GM12878 (cell line): ENCODE results near the gene C14orf119. TPM values are rescaled to one million over a fixed set of nuclear protein-coding genes. Genes with fewer than 3 reads are reported as not detected.

ENCODE experiments used
- ASH2L ChIP-seq: fragments of 300-600, 200-600 bp; sonication (generic); IDR thresholded peaks from 2 replicates; pipeline ENCODE4 v1.6.1; 2017; ENCODE audit warnings: low read depth, mild to moderate bottlenecking, borderline replicate concordance
- BACH1 ChIP-seq: fragments of 450-650 bp; IDR thresholded peaks from 2 replicates; pipeline ENCODE4 v1.6.1; 2017; ENCODE audit warnings: mild to moderate bottlenecking, borderline replicate concordance
- BCL11A ChIP-seq: IDR thresholded peaks from 2 replicates; pipeline ENCODE4 v1.6.1; 2011; ENCODE audit warnings: low read depth, low read length
- CBX3 ChIP-seq: fragments of 200-600 bp; sonication (generic); IDR thresholded peaks from 2 replicates; pipeline ENCODE4 v1.6.1; 2016; ENCODE audit warnings: low read depth, borderline replicate concordance
- CHD2 ChIP-seq: IDR thresholded peaks from 2 replicates; pipeline ENCODE4 v1.6.1; 2011; ENCODE audit warnings: low read depth, low read length, improper control_type of control experiment, borderline replicate concordance
- DPF2 ChIP-seq: fragments of 450-650 bp; IDR thresholded peaks from 2 replicates; pipeline ENCODE4 v1.6.1; 2017; ENCODE audit warnings: mild to moderate bottlenecking
- E4F1 ChIP-seq: fragments of 450-650 bp; IDR thresholded peaks from 2 replicates; pipeline ENCODE4 v1.6.1; 2018; ENCODE audit warnings: borderline replicate concordance, mild to moderate bottlenecking; ENCODE audit not compliant: partially characterized antibody
- HCFC1 ChIP-seq: fragments of 150-350 bp; IDR thresholded peaks from 2 replicates; pipeline ENCODE4 v1.6.1; 2014; ENCODE audit warnings: low read length
- IKZF1 ChIP-seq: fragments of 450-650 bp; conservative IDR thresholded peaks from 2 replicates; pipeline ENCODE4 v1.6.1; 2017; ENCODE audit warnings: antibody characterized with exemption, mild to moderate bottlenecking
- KAT2A ChIP-seq: conservative IDR thresholded peaks from 2 replicates; pipeline ENCODE4 v1.6.1; 2011; ENCODE audit warnings: low read depth, low read length; ENCODE audit not compliant: control insufficient read depth
- MAX ChIP-seq: IDR thresholded peaks from 2 replicates; pipeline ENCODE4 v1.6.1; 2012; ENCODE audit warnings: low read depth, low read length, improper control_type of control experiment
- NBN ChIP-seq: fragments of 450-650 bp; IDR thresholded peaks from 2 replicates; pipeline ENCODE4 v1.6.1; 2016
- NRF1 ChIP-seq: conservative IDR thresholded peaks from 2 replicates; pipeline ENCODE4 v1.6.1; 2011; ENCODE audit warnings: mild to moderate bottlenecking, low read depth, low read length, improper control_type of control experiment
- POLR2A ChIP-seq: IDR thresholded peaks from 2 replicates; pipeline ENCODE4 v1.6.1; 2011; ENCODE audit warnings: low read depth, mild to moderate bottlenecking, low read length
- POLR2AphosphoS2 ChIP-seq: IDR thresholded peaks from 2 replicates; pipeline ENCODE4 v1.6.1; 2011; ENCODE audit warnings: low read depth, mild to moderate bottlenecking, low read length, improper control_type of control experiment, moderate library complexity
- POLR2AphosphoS5 ChIP-seq: IDR thresholded peaks from 2 replicates; pipeline ENCODE4 v1.6.1; 2011; ENCODE audit warnings: mild to moderate bottlenecking, low read length, inconsistent platforms
- RBBP5 ChIP-seq: fragments of 200-600 bp; sonication (generic); conservative IDR thresholded peaks from 2 replicates; pipeline ENCODE4 v1.6.1; 2016
- RUNX3 ChIP-seq: IDR thresholded peaks from 2 replicates; pipeline ENCODE4 v1.6.1; 2012; ENCODE audit warnings: low read length, inconsistent platforms
- SMAD5 ChIP-seq: IDR thresholded peaks from 2 replicates; pipeline ENCODE4 v1.6.1; 2016; ENCODE audit warnings: antibody characterized with exemption, low read depth
- SPI1 ChIP-seq: IDR thresholded peaks from 2 replicates; pipeline ENCODE4 v1.6.1; 2011; ENCODE audit warnings: low read depth, mild to moderate bottlenecking, low read length, moderate library complexity, borderline replicate concordance; ENCODE audit not compliant: insufficient read depth
- STAT3 ChIP-seq: IDR thresholded peaks from 2 replicates; pipeline ENCODE4 v1.6.1; 2011; ENCODE audit warnings: low read depth, low read length, improper control_type of control experiment
- TCF7 ChIP-seq: IDR thresholded peaks from 2 replicates; pipeline ENCODE4 v1.6.1; 2014; ENCODE audit warnings: antibody characterized with exemption, borderline replicate concordance
- YY1 ChIP-seq: IDR thresholded peaks from 2 replicates; pipeline ENCODE4 v1.6.1; 2011; ENCODE audit warnings: low read depth, mild to moderate bottlenecking, low read length
- ZNF622 ChIP-seq: fragments of 450-650 bp; IDR thresholded peaks from 2 replicates; pipeline ENCODE4 v1.6.1; 2017; ENCODE audit warnings: mild to moderate bottlenecking, inconsistent platforms
- polyA plus RNA-seq, 11 experiments: library from polyadenylated mRNA; depleted of rRNA in 4 of 11; unstranded in 6 of 11; stranded (reverse) in 5 of 11; fragments of >200 nt; fragmentation: Nextera tagmentation in 4 of 11; fragmentation: Illumina TruSeq in 1 of 11; extraction: Ambion mirVana in 4 of 11; extraction: Trizol in 1 of 11; gene quantifications; 1 replicate in 1 of 11; 2 replicates in 10 of 11; pipeline versions ENCODE4 v1.2.1 to v1.2.3, GENCODE V29; 2011 to 2016; ENCODE audit warnings: inconsistent platforms in 2 of 11, missing spikeins in 2 of 11, low read depth in 1 of 11
- total RNA-seq, 4 experiments: library from RNA; depleted of rRNA in 3 of 4; stranded (reverse); fragments of >200 nt in 3 of 4; fragmentation: Illumina TruSeq in 1 of 4; extraction: Trizol in 1 of 4; gene quantifications; 2 replicates each; pipeline versions ENCODE4 v1.2.1 to v1.2.3, GENCODE V29; 2013 to 2021
- TF ChIP-seq, protein P1 (sequence below): fragments of 150-350 bp; IDR thresholded peaks from 2 replicates; pipeline ENCODE4 v1.6.1; 2014; ENCODE audit warnings: mild to moderate bottlenecking, low read depth, low read length
- TF ChIP-seq, protein P2 (sequence below): fragments of 450-650 bp; IDR thresholded peaks from 2 replicates; pipeline ENCODE4 v1.6.1; 2017; ENCODE audit warnings: mild to moderate bottlenecking, moderate library complexity

Gene C14orf119
- total and polyA plus RNA-seq, 10 of the 15 experiments (the other 5 are each of a cell fraction or from before 2014, with no cell fraction given), result 32.3 to 228 (median 57.6) TPM

DNA sequence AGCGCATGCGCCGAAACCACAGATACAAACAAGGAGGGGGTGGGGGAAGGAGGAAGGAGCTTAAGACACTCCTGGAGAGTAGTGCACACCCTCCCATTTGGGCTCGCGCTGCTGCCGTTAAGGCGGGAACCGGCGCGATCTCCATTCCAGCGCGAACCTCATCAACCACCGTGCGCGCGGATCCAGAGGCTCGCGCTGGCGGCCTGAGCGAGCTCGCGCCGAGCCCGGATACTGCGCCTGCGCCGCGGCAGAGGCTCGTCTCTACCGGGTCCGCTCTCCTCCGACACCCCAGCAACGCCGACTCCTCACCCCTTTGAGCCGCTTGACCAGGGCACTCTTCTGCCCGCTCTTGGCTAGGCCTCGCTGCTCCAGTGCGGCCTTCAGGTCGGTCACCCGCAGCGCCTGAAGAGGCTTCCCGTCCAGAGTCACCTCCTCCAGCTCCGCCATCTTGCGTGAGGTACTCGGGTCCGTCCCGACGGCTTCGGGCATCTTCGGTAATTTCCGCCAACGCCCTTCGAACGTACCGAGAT is 574 bp upstream of the C14orf119 start, which contains the start of gene ACIN1 (continued):
- TF ChIP-seq E4F1 (no peak), RBBP5 (no peak), SMAD5 (peak; percentile 24; the same call in 1 of the 2 replicates), POLR2AphosphoS5 (peak; percentile 90), KAT2A (no peak), ZNF622 (no peak), POLR2AphosphoS2 (peak; percentile 42), RUNX3 (peak; percentile 59; the same call in 1 of the 2 replicates), POLR2A (peak; percentile 94), CBX3 (no peak), HCFC1 (0 out of 2 replicates have a peak, but pooled peaks have one; percentile 8), MAX (peak; percentile 9; the same call in 1 of the 2 replicates), NBN (no peak; the same call in none of the 2 replicates), CHD2 (peak; percentile 40; the same call in 1 of the 2 replicates), YY1 (peak; percentile 97), BACH1 (peak; percentile 75; the same call in 1 of the 2 replicates), STAT3 (no peak), TCF7 (no peak), BCL11A (0 out of 2 replicates have a peak, but pooled peaks have one; percentile 13), SPI1 (no peak), DPF2 (peak; percentile 78), IKZF1 (peak; percentile 64), ASH2L (peak; percentile 76; the same call in 1 of the 2 replicates), NRF1 (peak; percentile 11; the same call in 1 of the 2 replicates)
- TF ChIP-seq, protein P1, sequence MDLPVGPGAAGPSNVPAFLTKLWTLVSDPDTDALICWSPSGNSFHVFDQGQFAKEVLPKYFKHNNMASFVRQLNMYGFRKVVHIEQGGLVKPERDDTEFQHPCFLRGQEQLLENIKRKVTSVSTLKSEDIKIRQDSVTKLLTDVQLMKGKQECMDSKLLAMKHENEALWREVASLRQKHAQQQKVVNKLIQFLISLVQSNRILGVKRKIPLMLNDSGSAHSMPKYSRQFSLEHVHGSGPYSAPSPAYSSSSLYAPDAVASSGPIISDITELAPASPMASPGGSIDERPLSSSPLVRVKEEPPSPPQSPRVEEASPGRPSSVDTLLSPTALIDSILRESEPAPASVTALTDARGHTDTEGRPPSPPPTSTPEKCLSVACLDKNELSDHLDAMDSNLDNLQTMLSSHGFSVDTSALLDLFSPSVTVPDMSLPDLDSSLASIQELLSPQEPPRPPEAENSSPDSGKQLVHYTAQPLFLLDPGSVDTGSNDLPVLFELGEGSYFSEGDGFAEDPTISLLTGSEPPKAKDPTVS, result no peak
- TF ChIP-seq, protein P2, sequence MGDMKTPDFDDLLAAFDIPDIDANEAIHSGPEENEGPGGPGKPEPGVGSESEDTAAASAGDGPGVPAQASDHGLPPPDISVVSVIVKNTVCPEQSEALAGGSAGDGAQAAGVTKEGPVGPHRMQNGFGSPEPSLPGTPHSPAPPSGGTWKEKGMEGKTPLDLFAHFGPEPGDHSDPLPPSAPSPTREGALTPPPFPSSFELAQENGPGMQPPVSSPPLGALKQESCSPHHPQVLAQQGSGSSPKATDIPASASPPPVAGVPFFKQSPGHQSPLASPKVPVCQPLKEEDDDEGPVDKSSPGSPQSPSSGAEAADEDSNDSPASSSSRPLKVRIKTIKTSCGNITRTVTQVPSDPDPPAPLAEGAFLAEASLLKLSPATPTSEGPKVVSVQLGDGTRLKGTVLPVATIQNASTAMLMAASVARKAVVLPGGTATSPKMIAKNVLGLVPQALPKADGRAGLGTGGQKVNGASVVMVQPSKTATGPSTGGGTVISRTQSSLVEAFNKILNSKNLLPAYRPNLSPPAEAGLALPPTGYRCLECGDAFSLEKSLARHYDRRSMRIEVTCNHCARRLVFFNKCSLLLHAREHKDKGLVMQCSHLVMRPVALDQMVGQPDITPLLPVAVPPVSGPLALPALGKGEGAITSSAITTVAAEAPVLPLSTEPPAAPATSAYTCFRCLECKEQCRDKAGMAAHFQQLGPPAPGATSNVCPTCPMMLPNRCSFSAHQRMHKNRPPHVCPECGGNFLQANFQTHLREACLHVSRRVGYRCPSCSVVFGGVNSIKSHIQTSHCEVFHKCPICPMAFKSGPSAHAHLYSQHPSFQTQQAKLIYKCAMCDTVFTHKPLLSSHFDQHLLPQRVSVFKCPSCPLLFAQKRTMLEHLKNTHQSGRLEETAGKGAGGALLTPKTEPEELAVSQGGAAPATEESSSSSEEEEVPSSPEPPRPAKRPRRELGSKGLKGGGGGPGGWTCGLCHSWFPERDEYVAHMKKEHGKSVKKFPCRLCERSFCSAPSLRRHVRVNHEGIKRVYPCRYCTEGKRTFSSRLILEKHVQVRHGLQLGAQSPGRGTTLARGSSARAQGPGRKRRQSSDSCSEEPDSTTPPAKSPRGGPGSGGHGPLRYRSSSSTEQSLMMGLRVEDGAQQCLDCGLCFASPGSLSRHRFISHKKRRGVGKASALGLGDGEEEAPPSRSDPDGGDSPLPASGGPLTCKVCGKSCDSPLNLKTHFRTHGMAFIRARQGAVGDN, result peak; percentile 49; the same call in 1 of the 2 replicates
